Uterine smooth muscle cell (primary cell): Measurements from ENCODE around the gene DCAF17. TPM values are rescaled to one million over a fixed set of nuclear protein-coding genes. Genes with fewer than 3 reads are reported as not detected.

Experiments
- total RNA-seq: library from RNA; depleted of rRNA; stranded (reverse); fragments of >200 nt; gene quantifications from 2 replicates; pipeline ENCODE4 v1.2.3, GENCODE V29; 2014

The DCAF17 gene, protein sequence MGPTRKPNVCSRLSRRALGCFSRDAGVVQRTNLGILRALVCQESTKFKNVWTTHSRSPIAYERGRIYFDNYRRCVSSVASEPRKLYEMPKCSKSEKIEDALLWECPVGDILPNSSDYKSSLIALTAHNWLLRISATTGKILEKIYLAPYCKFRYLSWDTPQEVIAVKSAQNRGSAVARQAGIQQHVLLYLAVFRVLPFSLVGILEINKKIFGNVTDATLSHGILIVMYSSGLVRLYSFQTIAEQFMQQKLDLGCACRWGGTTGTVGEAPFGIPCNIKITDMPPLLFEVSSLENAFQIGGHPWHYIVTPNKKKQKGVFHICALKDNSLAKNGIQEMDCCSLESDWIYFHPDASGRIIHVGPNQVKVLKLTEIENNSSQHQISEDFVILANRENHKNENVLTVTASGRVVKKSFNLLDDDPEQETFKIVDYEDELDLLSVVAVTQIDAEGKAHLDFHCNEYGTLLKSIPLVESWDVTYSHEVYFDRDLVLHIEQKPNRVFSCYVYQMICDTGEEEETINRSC
- 20.4 and 29.9 TPM in 2 replicates for total RNA-seq

GRCh38 chr2:171434013-171434989, at the start of gene DCAF17:
Gene DCAF17, plus strand, starts transcription at chr2:171434226. Its CDS starts 352 bp downstream, at chr2:171434578.

GRCh38 chr2:171433763-171434012, 338 bp upstream of the DCAF17 start, which contains the start of gene METTL8:
Gene METTL8, minus strand, starts transcription at chr2:171433990. Its CDS starts 41,805 bp downstream, at chr2:171392185.

GRCh38 chr2:171522052-171522787, 88.2 kb downstream of the DCAF17 start, which contains the start of gene CYBRD1:
Gene CYBRD1, plus strand, starts transcription at chr2:171522474. Its CDS starts 72 bp downstream, at chr2:171522546.

Other genes starting within 250 kb of the DCAF17 start
- 24.1 and 26.5 TPM in 2 replicates for gene METTL8, start 236 bp upstream of the DCAF17 start, total RNA-seq
- gene CYBRD1, start 88.2 kb downstream of the DCAF17 start, total RNA-seq: 82.6 and 192 TPM in 2 replicates